ENCODE measurements around the gene MRGPRX1.

DNA sequence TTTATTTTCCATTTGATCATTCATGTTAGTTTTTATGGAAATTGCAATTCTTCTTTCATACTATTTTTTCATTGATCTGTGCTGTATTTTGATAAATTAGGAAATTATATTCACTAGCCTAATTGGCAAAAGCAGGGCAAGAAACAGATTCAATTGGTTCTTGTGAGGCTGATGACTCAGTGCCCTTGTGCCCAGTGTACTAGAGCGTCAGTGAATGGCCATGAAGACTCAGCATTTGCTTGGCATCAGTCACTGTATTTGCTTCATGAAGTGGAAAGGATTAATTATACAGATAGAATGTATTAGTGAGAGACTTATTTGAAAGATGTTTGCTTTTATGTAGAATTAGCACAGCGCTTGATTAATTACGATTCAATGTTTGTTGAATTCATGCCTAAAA lies 31.8 kb downstream of the MRGPRX1 start:
- TF ChIP-seq TP53 (CRISPR knock-in tag; conservative IDR thresholded peaks at IDR 0.05) (no peak), POLR2AphosphoS5 (IDR thresholded peaks at IDR 0.05; ENCODE audit: low read depth, low read length) (no peak), NFKBIZ (CRISPR knock-in tag; IDR thresholded peaks at IDR 0.05) (no peak), AGO1 (IDR thresholded peaks at IDR 0.05; ENCODE audit: low read depth, low read length, poor library complexity, severe bottlenecking) (no peak)

Data from HepG2 (cell line).